Calu3 (cell line): Measurements from ENCODE around the gene SEMA5A. TPM values are rescaled to one million over a fixed set of nuclear protein-coding genes. Genes with fewer than 3 reads are reported as not detected.

ENCODE experiments used
- BruUV-seq: library from RNA; stranded (reverse); fragments of 400-500 nt; replicated peaks from 2 replicates; lab custom pipeline; 2021; lab: Mats Ljungman, UMichigan
- CTCF ChIA-PET: fragments of 300-600 bp; sonication (Branson Sonifier 250); formaldehyde crosslinking; loops from one replicate; lab custom pipeline; 2022; ENCODE audit warnings: antibody characterized with exemption; lab: Charles Lee
- DNase-seq: peaks from one replicate; pipeline ENCODE4 v3.0.0; 2022
- H3K27ac Mint-ChIP-seq: one replicate; pipeline ENCODE4 v1.8.0; 2022; ENCODE audit warnings: mixed read lengths; ENCODE audit not compliant: unreplicated experiment
- H3K27me3 Mint-ChIP-seq: one replicate; pipeline ENCODE4 v1.8.0; 2022; ENCODE audit warnings: mixed read lengths; ENCODE audit not compliant: unreplicated experiment
- H3K36me3 Mint-ChIP-seq: one replicate; pipeline ENCODE4 v1.8.0; 2022; ENCODE audit warnings: mild to moderate bottlenecking, moderate library complexity, mixed read lengths; ENCODE audit not compliant: insufficient read depth, unreplicated experiment
- H3K4me1 Mint-ChIP-seq: one replicate; pipeline ENCODE4 v1.8.0; 2022; ENCODE audit warnings: mild to moderate bottlenecking, low read depth, mixed read lengths; ENCODE audit not compliant: unreplicated experiment
- H3K4me3 Mint-ChIP-seq: one replicate; pipeline ENCODE4 v1.8.0; 2022; ENCODE audit warnings: mild to moderate bottlenecking, low read depth, moderate library complexity, mixed read lengths; ENCODE audit not compliant: unreplicated experiment
- H3K9me3 Mint-ChIP-seq: one replicate; pipeline ENCODE4 v1.8.0; 2022; ENCODE audit warnings: low read depth, mixed read lengths; ENCODE audit not compliant: unreplicated experiment
- intact Hi-C: fragments of 100-400 bp; cut with micrococcal nuclease; formaldehyde crosslinking; loops from one replicate; pipeline ENCODE4 v1.10.0; 2022; ENCODE audit not compliant: unreplicated experiment
- total RNA-seq: library from RNA; stranded (reverse); gene quantifications from 2 replicates; pipeline ENCODE4 v1.2.3, GENCODE V29; 2022
- TF ChIP-seq, protein P1 (sequence below): fragments of 200-600 bp; IDR thresholded peaks from one replicate; pipeline ENCODE4 v1.8.0; 2022; ENCODE audit warnings: antibody characterized with exemption; ENCODE audit not compliant: unreplicated experiment

SEMA5A gene
- total RNA-seq, 1 experiment from 2014 or later, result 0.52 TPM

DNA sequence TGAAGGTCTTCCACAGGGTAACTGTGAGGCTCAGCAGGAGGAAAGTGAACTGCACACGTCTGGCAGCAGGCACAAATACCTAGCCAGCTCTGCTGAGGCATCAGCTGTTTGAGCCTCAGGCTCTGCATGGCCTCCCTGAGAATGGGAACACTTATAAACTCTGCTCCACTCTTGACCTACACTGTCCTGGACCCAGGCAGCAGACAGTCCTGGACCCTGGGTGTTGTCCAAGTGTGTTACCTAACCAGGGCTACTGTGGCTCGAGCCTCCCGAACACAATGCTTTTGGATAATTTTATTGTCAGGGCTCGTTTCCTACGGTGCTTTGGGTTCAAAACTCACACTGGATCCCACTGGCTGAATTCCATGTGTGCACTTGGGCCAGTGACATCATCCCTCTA lies 497.9 kb downstream of the SEMA5A start:
- Mint-ChIP-seq H3K36me3 (no peaks in the 10 kb centered on the region), H3K27me3 (no peaks in the 10 kb centered on the region), H3K27ac (no peak overlapping the region), H3K4me1 (no peaks in the 10 kb centered on the region), H3K4me3 (no peak overlapping the region), H3K9me3 (no peaks in the 10 kb centered on the region)
- CTCF ChIA-PET, result no interaction called here
- no TSS peak for BruUV-seq
- TF ChIP-seq, protein P1, sequence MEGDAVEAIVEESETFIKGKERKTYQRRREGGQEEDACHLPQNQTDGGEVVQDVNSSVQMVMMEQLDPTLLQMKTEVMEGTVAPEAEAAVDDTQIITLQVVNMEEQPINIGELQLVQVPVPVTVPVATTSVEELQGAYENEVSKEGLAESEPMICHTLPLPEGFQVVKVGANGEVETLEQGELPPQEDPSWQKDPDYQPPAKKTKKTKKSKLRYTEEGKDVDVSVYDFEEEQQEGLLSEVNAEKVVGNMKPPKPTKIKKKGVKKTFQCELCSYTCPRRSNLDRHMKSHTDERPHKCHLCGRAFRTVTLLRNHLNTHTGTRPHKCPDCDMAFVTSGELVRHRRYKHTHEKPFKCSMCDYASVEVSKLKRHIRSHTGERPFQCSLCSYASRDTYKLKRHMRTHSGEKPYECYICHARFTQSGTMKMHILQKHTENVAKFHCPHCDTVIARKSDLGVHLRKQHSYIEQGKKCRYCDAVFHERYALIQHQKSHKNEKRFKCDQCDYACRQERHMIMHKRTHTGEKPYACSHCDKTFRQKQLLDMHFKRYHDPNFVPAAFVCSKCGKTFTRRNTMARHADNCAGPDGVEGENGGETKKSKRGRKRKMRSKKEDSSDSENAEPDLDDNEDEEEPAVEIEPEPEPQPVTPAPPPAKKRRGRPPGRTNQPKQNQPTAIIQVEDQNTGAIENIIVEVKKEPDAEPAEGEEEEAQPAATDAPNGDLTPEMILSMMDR, result no peak
- no peak for DNase-seq
- intact Hi-C loops, result no loop called here

GRCh38 chr5:9046756-9047481 lies 499.0 kb downstream of the SEMA5A start:
- CTCF ChIA-PET, result no interaction called here
- intact Hi-C loops, result no loop called here
- no peaks in the 10 kb centered on the region for H3K36me3 Mint-ChIP-seq
- TF ChIP-seq, protein P1, result no peak
- H3K4me1 Mint-ChIP-seq, result no peaks in the 10 kb centered on the region
- H3K27me3 Mint-ChIP-seq, result no peaks in the 10 kb centered on the region
- no peak for DNase-seq
- H3K9me3 Mint-ChIP-seq, result no peaks in the 10 kb centered on the region
- BruUV-seq, result no TSS peak
- no peak overlapping the region for H3K27ac Mint-ChIP-seq
- no peak overlapping the region for H3K4me3 Mint-ChIP-seq

- intact Hi-C loops, result no loop called here
- no peaks in the 10 kb centered on the region for H3K36me3 Mint-ChIP-seq
- CTCF ChIA-PET, result no interaction called here
- no peaks in the 10 kb centered on the region for H3K27me3 Mint-ChIP-seq
- TF ChIP-seq, protein P1, result no peak
- H3K4me1 Mint-ChIP-seq, result no peaks in the 10 kb centered on the region
- no peak for DNase-seq
- no TSS peak for BruUV-seq
- no peak overlapping the region for H3K27ac Mint-ChIP-seq
- H3K9me3 Mint-ChIP-seq, result no peaks in the 10 kb centered on the region
- no peak overlapping the region for H3K4me3 Mint-ChIP-seq
Measured at GRCh38 chr5:9045946-9046345, 499.9 kb downstream of the SEMA5A start.

DNA sequence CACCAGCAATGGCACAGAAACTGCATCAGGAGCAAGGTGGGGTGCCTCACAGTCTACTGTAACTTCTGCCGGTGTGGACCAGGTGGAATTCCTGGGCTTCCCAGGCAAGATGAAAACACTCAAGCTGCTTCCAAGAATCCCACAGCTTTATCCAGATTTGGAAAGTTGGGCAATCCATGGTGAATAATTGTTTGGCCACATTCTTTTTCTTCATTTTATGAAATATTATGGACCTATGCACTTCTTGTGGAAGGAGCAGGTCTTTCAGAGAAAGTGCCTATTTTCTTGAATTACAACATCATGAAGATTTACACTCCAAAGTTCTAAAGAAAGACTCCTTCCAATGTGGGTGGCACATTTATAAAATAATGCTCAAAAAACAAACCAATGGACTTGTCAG lies 503.6 kb downstream of the SEMA5A start:
- H3K27ac Mint-ChIP-seq, result no peak overlapping the region
- intact Hi-C loops, result no loop called here
- no peaks in the 10 kb centered on the region for H3K4me1 Mint-ChIP-seq
- peaks cover 9% of the 10 kb centered on the region for H3K9me3 Mint-ChIP-seq
- no peak for DNase-seq
- CTCF ChIA-PET, result no interaction called here
- no peak overlapping the region for H3K4me3 Mint-ChIP-seq
- H3K27me3 Mint-ChIP-seq, result no peaks in the 10 kb centered on the region
- no TSS peak for BruUV-seq
- TF ChIP-seq, protein P1, result no peak
- H3K36me3 Mint-ChIP-seq, result no peaks in the 10 kb centered on the region
